H9 (cell line): ENCODE results near the gene FAT1. TPM values are rescaled to one million over a fixed set of nuclear protein-coding genes. Genes with fewer than 3 reads are reported as not detected.
A peak's percentile ranks its signal among the peaks of the same experiment; 100 is the strongest.

Source experiments
- DNase-seq: peaks from one replicate; pipeline ENCODE4 v3.0.0-alpha.2; 2017
- H2AFZ ChIP-seq: one replicate; pipeline ENCODE4 v1.6.1; 2013; ENCODE audit warnings: mild to moderate bottlenecking, low read length, control low read depth, moderate library complexity
- H2AK5ac ChIP-seq: 2 replicates; pipeline ENCODE4 v1.6.1; 2013; ENCODE audit warnings: low read length, control low read depth, mixed read lengths; ENCODE audit not compliant: insufficient read length
- H2BK120ac ChIP-seq: one replicate; pipeline ENCODE4 v1.6.1; 2013; ENCODE audit warnings: low read depth, mild to moderate bottlenecking, low read length, control low read depth, inconsistent platforms; ENCODE audit not compliant: poor library complexity, severe bottlenecking
- H2BK12ac ChIP-seq: 2 replicates; pipeline ENCODE4 v1.6.1; 2013; ENCODE audit warnings: low read length, control low read depth, mixed read lengths, low read depth; ENCODE audit not compliant: insufficient read length
- H2BK15ac ChIP-seq: 2 replicates; pipeline ENCODE4 v1.6.1; 2013; ENCODE audit warnings: low read depth, low read length, control low read depth
- H2BK20ac ChIP-seq: one replicate; pipeline ENCODE4 v1.6.1; 2013; ENCODE audit warnings: low read depth, mild to moderate bottlenecking, low read length, control low read depth, inconsistent platforms; ENCODE audit not compliant: poor library complexity, severe bottlenecking
- H2BK5ac ChIP-seq: 2 replicates; pipeline ENCODE4 v1.6.1; 2013; ENCODE audit warnings: low read length, control low read depth, mixed read lengths; ENCODE audit not compliant: insufficient read length
- H3K14ac ChIP-seq: 2 replicates; pipeline ENCODE4 v1.6.1; 2013; ENCODE audit warnings: low read length, control low read depth; ENCODE audit not compliant: insufficient read depth
- H3K18ac ChIP-seq: 2 replicates; pipeline ENCODE4 v1.6.1; 2013; ENCODE audit warnings: low read depth, mild to moderate bottlenecking, mixed read lengths, low read length, control low read depth; ENCODE audit not compliant: insufficient read length
- H3K23ac ChIP-seq: 2 replicates; pipeline ENCODE4 v1.6.1; 2013; ENCODE audit warnings: low read length, control low read depth, mixed read lengths, low read depth; ENCODE audit not compliant: insufficient read length
- H3K23me2 ChIP-seq: 2 replicates; pipeline ENCODE4 v1.6.1; 2013; ENCODE audit warnings: low read depth, mild to moderate bottlenecking, mixed read lengths, low read length, control low read depth; ENCODE audit not compliant: insufficient read length, poor library complexity, severe bottlenecking
- H3K27ac ChIP-seq: 2 replicates; pipeline ENCODE4 v1.5.1; 2013; ENCODE audit warnings: low read length, control low read depth, mixed read lengths, low read depth; ENCODE audit not compliant: insufficient read length
- H3K27me3 ChIP-seq: 2 replicates; pipeline ENCODE4 v1.6.1; 2013; ENCODE audit warnings: low read length, control low read depth, inconsistent platforms; ENCODE audit not compliant: insufficient read depth
- H3K4ac ChIP-seq: 2 replicates; pipeline ENCODE4 v1.6.1; 2013; ENCODE audit warnings: low read depth, mild to moderate bottlenecking, control low read depth, inconsistent platforms, low read length, moderate library complexity
- H3K4me1 ChIP-seq: 2 replicates; pipeline ENCODE4 v1.6.1; 2013; ENCODE audit warnings: low read length, control low read depth, inconsistent platforms; ENCODE audit not compliant: insufficient read depth
- H3K4me2 ChIP-seq: 2 replicates; pipeline ENCODE4 v1.6.1; 2013; ENCODE audit warnings: low read length, control low read depth, mixed read lengths; ENCODE audit not compliant: insufficient read length, insufficient read depth
- H3K56ac ChIP-seq: 2 replicates; pipeline ENCODE4 v1.6.1; 2013; ENCODE audit warnings: low read depth, mild to moderate bottlenecking, mixed read lengths, low read length, control low read depth; ENCODE audit not compliant: insufficient read length
- H3K79me1 ChIP-seq: 2 replicates; pipeline ENCODE4 v1.6.1; 2013; ENCODE audit warnings: low read depth, mild to moderate bottlenecking, moderate library complexity, low read length, control low read depth, inconsistent platforms; ENCODE audit not compliant: insufficient read depth, poor library complexity, severe bottlenecking
- H3K79me2 ChIP-seq: 2 replicates; pipeline ENCODE4 v1.6.1; 2013; ENCODE audit warnings: low read length, control low read depth, inconsistent platforms; ENCODE audit not compliant: insufficient read depth
- H3K9ac ChIP-seq: 2 replicates; pipeline ENCODE4 v1.6.1; 2013; ENCODE audit warnings: low read length, control low read depth, mixed read lengths; ENCODE audit not compliant: insufficient read length; ENCODE audit errors: extremely low read depth
- H3K9me3 ChIP-seq: one replicate; pipeline ENCODE4 v1.6.1; 2013; ENCODE audit warnings: low read depth, low read length, inconsistent platforms; ENCODE audit not compliant: control insufficient read depth
- H3T11ph ChIP-seq: one replicate; pipeline ENCODE4 v1.6.1; 2013; ENCODE audit warnings: mild to moderate bottlenecking, low read length, control low read depth, inconsistent platforms
- H4K20me1 ChIP-seq: one replicate; pipeline ENCODE4 v1.6.1; 2013; ENCODE audit not compliant: control insufficient read depth, insufficient read length, insufficient read depth
- H4K5ac ChIP-seq: 2 replicates; pipeline ENCODE4 v1.6.1; 2013; ENCODE audit warnings: low read depth, mild to moderate bottlenecking, mixed read lengths, low read length, control low read depth; ENCODE audit not compliant: insufficient read length
- H4K8ac ChIP-seq: replicated peaks from 2 replicates; pipeline ENCODE4 v1.6.1; 2013; ENCODE audit warnings: low read length, control low read depth, mixed read lengths, low read depth; ENCODE audit not compliant: insufficient read length
- H4K91ac ChIP-seq: 2 replicates; pipeline ENCODE4 v1.6.1; 2013; ENCODE audit warnings: low read depth, mild to moderate bottlenecking, moderate library complexity, mixed read lengths, low read length, control low read depth; ENCODE audit not compliant: insufficient read length
- H3K27ac Mint-ChIP-seq, 3 experiments: 2 replicates in 2 of 3; 3 replicates in 1 of 3; pipeline ENCODE4 v1.8.0; 2020 to 2021; ENCODE audit warnings: mixed read lengths in 3 of 3, mild to moderate bottlenecking in 1 of 3, moderate library complexity in 1 of 3
- H3K27me3 Mint-ChIP-seq: 2 replicates; pipeline ENCODE4 v1.8.0; 2021; ENCODE audit warnings: low read depth, mild to moderate bottlenecking, moderate library complexity, mixed read lengths
- H3K36me3 Mint-ChIP-seq, 3 experiments: 2 replicates in 2 of 3; 3 replicates in 1 of 3; pipeline ENCODE4 v1.8.0; 2020 to 2021; ENCODE audit warnings: low read depth in 3 of 3, mixed read lengths in 3 of 3; ENCODE audit not compliant: insufficient read depth in 1 of 3
- H3K4me1 Mint-ChIP-seq, 2 experiments: 2 replicates each; pipeline ENCODE4 v1.8.0; 2020; ENCODE audit warnings: mixed read lengths in 2 of 2
- H3K4me3 Mint-ChIP-seq, 2 experiments: 2 replicates in 1 of 2; 3 replicates in 1 of 2; pipeline ENCODE4 v1.8.0; 2020 to 2021; ENCODE audit warnings: mild to moderate bottlenecking in 2 of 2, mixed read lengths in 2 of 2, moderate library complexity in 1 of 2
- H3K9me3 Mint-ChIP-seq, 2 experiments: 2 replicates in 1 of 2; 3 replicates in 1 of 2; pipeline ENCODE4 v1.8.0; 2020; ENCODE audit warnings: mild to moderate bottlenecking in 2 of 2, mixed read lengths in 2 of 2, moderate library complexity in 1 of 2
- WGBS: extraction: QIAGEN DNeasy Blood & Tissue Kit; methylation state at CpG from one replicate; pipeline ENCODE4 v1.1.7; 2013; ENCODE audit warnings: missing lambda C conversion rate, low lambda C conversion rate, mixed read lengths; ENCODE audit not compliant: insufficient read length; ENCODE audit errors: extremely low coverage; 5-methylcytosine and 5-hydroxymethylcytosine counted together
- total RNA-seq: library from RNA; stranded (reverse); gene quantifications from 2 replicates; pipeline ENCODE4 v1.2.1, GENCODE V29; 2021
- TF ChIP-seq, protein P1 (sequence below): fragments of 200-600 bp; sonication (generic); conservative IDR thresholded peaks from 3 replicates; pipeline ENCODE4 v1.8.0; 2021; ENCODE audit warnings: antibody characterized with exemption, mild to moderate bottlenecking

Gene FAT1
- total RNA-seq, 1 experiment from 2014 or later, result 173 TPM

DNA sequence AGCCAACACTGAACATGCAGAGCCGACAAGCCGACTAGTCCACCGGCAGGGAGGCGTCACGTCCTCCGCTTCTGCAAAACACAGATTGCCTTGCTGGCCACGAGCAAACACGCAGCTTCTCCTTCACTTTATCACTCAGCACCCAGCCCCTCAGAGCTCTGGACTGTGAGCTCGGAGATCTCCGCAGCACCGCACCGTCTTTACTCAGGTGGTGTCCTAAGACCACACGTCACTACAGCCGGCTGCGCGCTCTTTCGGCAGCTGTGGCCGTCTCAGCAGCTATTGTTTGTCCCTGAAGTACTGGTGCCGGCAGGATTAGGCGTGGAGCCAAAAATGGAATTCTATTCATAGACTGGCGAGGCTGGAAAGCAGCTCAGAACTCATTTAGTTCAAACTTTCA lies 72.0 kb downstream of the FAT1 start:
- no peaks in the 10 kb centered on the region for H3K23me2 ChIP-seq
- H3K27ac Mint-ChIP-seq, result peak overlapping the region; percentile 28 to 50 (median 45); a peak in 5 of 7 replicates
- no peak overlapping the region for H3K9ac ChIP-seq
- TF ChIP-seq, protein P1, sequence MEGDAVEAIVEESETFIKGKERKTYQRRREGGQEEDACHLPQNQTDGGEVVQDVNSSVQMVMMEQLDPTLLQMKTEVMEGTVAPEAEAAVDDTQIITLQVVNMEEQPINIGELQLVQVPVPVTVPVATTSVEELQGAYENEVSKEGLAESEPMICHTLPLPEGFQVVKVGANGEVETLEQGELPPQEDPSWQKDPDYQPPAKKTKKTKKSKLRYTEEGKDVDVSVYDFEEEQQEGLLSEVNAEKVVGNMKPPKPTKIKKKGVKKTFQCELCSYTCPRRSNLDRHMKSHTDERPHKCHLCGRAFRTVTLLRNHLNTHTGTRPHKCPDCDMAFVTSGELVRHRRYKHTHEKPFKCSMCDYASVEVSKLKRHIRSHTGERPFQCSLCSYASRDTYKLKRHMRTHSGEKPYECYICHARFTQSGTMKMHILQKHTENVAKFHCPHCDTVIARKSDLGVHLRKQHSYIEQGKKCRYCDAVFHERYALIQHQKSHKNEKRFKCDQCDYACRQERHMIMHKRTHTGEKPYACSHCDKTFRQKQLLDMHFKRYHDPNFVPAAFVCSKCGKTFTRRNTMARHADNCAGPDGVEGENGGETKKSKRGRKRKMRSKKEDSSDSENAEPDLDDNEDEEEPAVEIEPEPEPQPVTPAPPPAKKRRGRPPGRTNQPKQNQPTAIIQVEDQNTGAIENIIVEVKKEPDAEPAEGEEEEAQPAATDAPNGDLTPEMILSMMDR, result no peak
- H2BK15ac ChIP-seq, result no peak overlapping the region
- H3K27ac ChIP-seq, result no peak overlapping the region
- H3K4me1 Mint-ChIP-seq, result peaks cover 47 to 56% of the 10 kb centered on the region in 2 experiments
- no peak for DNase-seq
- H4K20me1 ChIP-seq, result no peaks in the 10 kb centered on the region
- no peak overlapping the region for H3K18ac ChIP-seq
- no peak overlapping the region for H3K23ac ChIP-seq
- no peak overlapping the region for H4K5ac ChIP-seq
- H2BK120ac ChIP-seq, result no peak overlapping the region
- no peaks in the 10 kb centered on the region for H3K79me1 ChIP-seq
- no peaks in the 10 kb centered on the region for H3K27me3 Mint-ChIP-seq
- no peak overlapping the region for H3K14ac ChIP-seq
- no peak overlapping the region for H4K8ac ChIP-seq
- H3K4ac ChIP-seq, result no peak overlapping the region
- H2BK5ac ChIP-seq, result no peak overlapping the region
- H2AFZ ChIP-seq, result no peak overlapping the region
- no peaks in the 10 kb centered on the region for H3K27me3 ChIP-seq
- peaks cover 9 to 36% (median 27%) of the 10 kb centered on the region in 3 experiments; a peak in 6 of 7 replicates for H3K36me3 Mint-ChIP-seq
- no peak overlapping the region for H2AK5ac ChIP-seq
- H3T11ph ChIP-seq, result no peak overlapping the region
- no peak overlapping the region for H2BK12ac ChIP-seq
- peaks cover 9% of the 10 kb centered on the region; the same call in 1 of the 2 replicates for H3K4me1 ChIP-seq
- no peak overlapping the region for H4K91ac ChIP-seq
- H3K4me2 ChIP-seq, result no peak overlapping the region
- no peaks in the 10 kb centered on the region for H3K79me2 ChIP-seq
- H3K9me3 Mint-ChIP-seq, result no peaks in the 10 kb centered on the region
- no peak overlapping the region for H3K56ac ChIP-seq
- H3K9me3 ChIP-seq, result no peaks in the 10 kb centered on the region
- no CpG with 5 or more reads among the region's 21 CpGs for WGBS
- no peak overlapping the region for H2BK20ac ChIP-seq
- H3K4me3 Mint-ChIP-seq, result no peak overlapping the region
